Calu3 (cell line): ENCODE measurements around the gene SMOC1. TPM values are rescaled to one million over a fixed set of nuclear protein-coding genes. Genes with fewer than 3 reads are reported as not detected.

Source experiments
- BruUV-seq: library from RNA; stranded (reverse); fragments of 400-500 nt; replicated peaks from 2 replicates; lab custom pipeline; 2021; lab: Mats Ljungman, UMichigan
- CTCF ChIA-PET: fragments of 300-600 bp; sonication (Branson Sonifier 250); formaldehyde crosslinking; loops from one replicate; lab custom pipeline; 2022; ENCODE audit warnings: antibody characterized with exemption; lab: Charles Lee
- DNase-seq: peaks from one replicate; pipeline ENCODE4 v3.0.0; 2022
- H3K27ac Mint-ChIP-seq: one replicate; pipeline ENCODE4 v1.8.0; 2022; ENCODE audit warnings: mixed read lengths; ENCODE audit not compliant: unreplicated experiment
- H3K27me3 Mint-ChIP-seq: one replicate; pipeline ENCODE4 v1.8.0; 2022; ENCODE audit warnings: mixed read lengths; ENCODE audit not compliant: unreplicated experiment
- H3K36me3 Mint-ChIP-seq: one replicate; pipeline ENCODE4 v1.8.0; 2022; ENCODE audit warnings: mild to moderate bottlenecking, moderate library complexity, mixed read lengths; ENCODE audit not compliant: insufficient read depth, unreplicated experiment
- H3K4me1 Mint-ChIP-seq: one replicate; pipeline ENCODE4 v1.8.0; 2022; ENCODE audit warnings: mild to moderate bottlenecking, low read depth, mixed read lengths; ENCODE audit not compliant: unreplicated experiment
- H3K4me3 Mint-ChIP-seq: one replicate; pipeline ENCODE4 v1.8.0; 2022; ENCODE audit warnings: mild to moderate bottlenecking, low read depth, moderate library complexity, mixed read lengths; ENCODE audit not compliant: unreplicated experiment
- H3K9me3 Mint-ChIP-seq: one replicate; pipeline ENCODE4 v1.8.0; 2022; ENCODE audit warnings: low read depth, mixed read lengths; ENCODE audit not compliant: unreplicated experiment
- CTCF ChIP-seq: fragments of 200-600 bp; IDR thresholded peaks from one replicate; pipeline ENCODE4 v1.8.0; 2022; ENCODE audit warnings: antibody characterized with exemption; ENCODE audit not compliant: unreplicated experiment
- intact Hi-C: fragments of 100-400 bp; cut with micrococcal nuclease; formaldehyde crosslinking; loops from one replicate; pipeline ENCODE4 v1.10.0; 2022; ENCODE audit not compliant: unreplicated experiment
- total RNA-seq: library from RNA; stranded (reverse); gene quantifications from 2 replicates; pipeline ENCODE4 v1.2.3, GENCODE V29; 2022

SMOC1 gene
- total RNA-seq, 1 experiment from 2014 or later: 39.6 TPM

GRCh38 chr14:70005281-70005805 lies 126.1 kb downstream of the SMOC1 start:
- no peaks in the 10 kb centered on the region for H3K9me3 Mint-ChIP-seq
- peaks cover 18% of the 10 kb centered on the region for H3K4me1 Mint-ChIP-seq
- no peaks in the 10 kb centered on the region for H3K36me3 Mint-ChIP-seq
- H3K27me3 Mint-ChIP-seq: no peaks in the 10 kb centered on the region
- intact Hi-C loops: no loop called here
- DNase-seq: peak; percentile 38
- BruUV-seq: no TSS peak
- CTCF ChIA-PET: no interaction called here
- no peak overlapping the region for H3K27ac Mint-ChIP-seq
- H3K4me3 Mint-ChIP-seq: no peak overlapping the region
- TF ChIP-seq CTCF: no peak

- TF ChIP-seq CTCF: no peak
- intact Hi-C loops: no loop called here
- no TSS peak for BruUV-seq
- H3K9me3 Mint-ChIP-seq: no peaks in the 10 kb centered on the region
- peaks cover 18% of the 10 kb centered on the region for H3K4me1 Mint-ChIP-seq
- no peaks in the 10 kb centered on the region for H3K27me3 Mint-ChIP-seq
- no peak overlapping the region for H3K27ac Mint-ChIP-seq
- no peak for DNase-seq
- H3K36me3 Mint-ChIP-seq: no peaks in the 10 kb centered on the region
- no peak overlapping the region for H3K4me3 Mint-ChIP-seq
- CTCF ChIA-PET: no interaction called here
Measured at GRCh38 chr14:70006699-70007098, 127.5 kb downstream of the SMOC1 start.

- intact Hi-C loops: no loop called here
- DNase-seq: no peak
- Mint-ChIP-seq H3K36me3 (no peaks in the 10 kb centered on the region), H3K4me1 (peaks cover 18% of the 10 kb centered on the region), H3K27ac (no peak overlapping the region), H3K27me3 (no peaks in the 10 kb centered on the region), H3K4me3 (no peak overlapping the region), H3K9me3 (no peaks in the 10 kb centered on the region)
- no peak for TF ChIP-seq CTCF
- CTCF ChIA-PET: interaction anchor here (1.0 kb wide), 1 partner anchor 68 kb away, joined by 3 read pairs; no protein-coding TSS in a partner anchor
- BruUV-seq: no TSS peak
Measured at GRCh38 chr14:70008284-70009262, 129.4 kb downstream of the SMOC1 start.

- intact Hi-C loops: no loop called here
- H3K27me3 Mint-ChIP-seq: no peaks in the 10 kb centered on the region
- TF ChIP-seq CTCF: no peak
- no peaks in the 10 kb centered on the region for H3K9me3 Mint-ChIP-seq
- no peak overlapping the region for H3K4me3 Mint-ChIP-seq
- DNase-seq: no peak
- BruUV-seq: no TSS peak
- no peak overlapping the region for H3K27ac Mint-ChIP-seq
- H3K4me1 Mint-ChIP-seq: peaks cover 10% of the 10 kb centered on the region
- CTCF ChIA-PET: interaction anchor here (0.7 kb wide), 1 partner anchor 104 kb away, joined by 3 read pairs; no protein-coding TSS in a partner anchor
- no peaks in the 10 kb centered on the region for H3K36me3 Mint-ChIP-seq
Measured at GRCh38 chr14:70009961-70010360, 130.7 kb downstream of the SMOC1 start.
